ENCODE results near the gene PDZD7.

The PDZD7 gene

DNA sequence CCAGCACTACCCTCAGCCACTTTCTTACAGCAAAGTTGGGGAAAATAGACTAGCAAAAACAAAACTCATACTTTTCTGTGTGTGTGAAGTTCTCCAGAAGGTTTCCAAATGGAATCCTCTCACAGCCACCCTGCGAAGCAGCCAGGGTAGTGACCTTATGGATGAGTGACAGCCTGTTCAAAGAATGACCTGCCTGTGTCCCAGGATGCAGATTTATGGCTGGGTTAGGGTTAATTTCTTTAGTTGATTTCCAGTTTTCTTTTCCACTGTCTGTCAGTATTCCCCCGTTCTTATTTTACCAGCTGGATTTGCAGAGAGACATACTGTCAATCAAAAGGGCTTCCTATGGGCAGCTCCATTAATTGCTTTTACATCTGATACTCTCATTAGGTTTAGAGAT, 64.0 kb downstream of the PDZD7 start:
- DNase-seq (ENCODE audit: low spot score), result no peak

- DNase-seq (ENCODE audit: low spot score), result no peak
These were observed 65.1 kb downstream of the PDZD7 start for GRCh38 chr10:100965820-100966219.

- DNase-seq (ENCODE audit: low spot score), result no peak
These were observed 67.1 kb downstream of the PDZD7 start for GRCh38 chr10:100963826-100964225.

DNA sequence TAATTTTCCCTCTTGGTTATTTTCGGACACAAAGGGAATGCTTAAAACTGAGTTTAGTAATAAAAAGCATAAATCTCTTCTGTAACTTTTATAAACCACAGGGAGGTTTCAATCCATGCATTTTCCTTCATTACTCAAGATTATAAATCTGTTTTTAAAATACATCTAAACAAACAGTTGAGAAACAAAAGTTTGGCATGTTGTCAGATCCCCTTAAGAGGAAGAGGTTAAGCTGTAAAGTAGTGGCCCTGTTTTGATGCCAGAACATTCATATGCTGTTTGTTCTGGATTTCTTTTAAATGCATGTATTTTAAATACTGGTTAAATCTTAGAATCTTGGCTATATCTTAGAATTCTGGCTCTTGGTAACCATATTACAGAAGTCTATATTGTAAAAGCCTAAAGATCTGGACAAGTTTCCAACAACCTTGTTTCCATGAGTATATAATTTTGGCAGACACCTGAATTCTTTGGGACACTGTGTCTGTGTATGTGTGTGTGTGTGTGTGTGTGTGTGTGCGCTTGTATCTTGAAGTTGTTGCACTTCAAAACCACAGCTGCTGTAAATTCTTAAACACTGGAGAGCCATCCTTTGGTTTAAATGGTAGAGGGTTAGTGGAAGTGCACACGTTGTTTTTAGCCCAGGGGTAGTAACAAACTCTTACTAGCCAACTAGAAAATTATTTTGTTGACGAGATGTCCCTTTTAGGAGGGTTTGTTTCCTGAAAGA, 68.4 kb downstream of the PDZD7 start:
- DNase-seq (ENCODE audit: low spot score), result no peak

GRCh38 chr10:100960251-100960650, 70.7 kb downstream of the PDZD7 start:
- no peak for DNase-seq (ENCODE audit: low spot score)

Measured in AG08396 (cell line).